SK-N-SH (cell line): Measurements from ENCODE around the gene ABHD12.

Source experiments
- CTCF ChIP-seq: fragments of 200-600 bp; sonication (generic); IDR thresholded peaks from 2 replicates; pipeline ENCODE4 v1.6.1; 2017; ENCODE audit warnings: antibody characterized with exemption, mild to moderate bottlenecking, moderate library complexity
- EP300 ChIP-seq, 2 experiments: IDR thresholded peaks; 2 replicates each; pipeline versions ENCODE4 v1.4.0 to v1.6.1; 2012; ENCODE audit warnings: borderline replicate concordance in 1 of 2, low read depth in 1 of 2, low read length in 1 of 2
- FOXM1 ChIP-seq: IDR thresholded peaks from 2 replicates; pipeline ENCODE4 v1.4.0; 2012; ENCODE audit warnings: low read depth, mild to moderate bottlenecking
- MAX ChIP-seq: IDR thresholded peaks from 2 replicates; pipeline ENCODE4 v1.4.0; 2012; ENCODE audit warnings: low read depth
- MXI1 ChIP-seq: IDR thresholded peaks from 2 replicates; pipeline ENCODE4 v1.6.1; 2012; ENCODE audit warnings: mild to moderate bottlenecking, low read depth, low read length, improper control_type of control experiment
- NRF1 ChIP-seq: IDR thresholded peaks from 2 replicates; pipeline ENCODE4 v1.6.1; 2012; ENCODE audit warnings: low read depth, mild to moderate bottlenecking, low read length
- POLR2AphosphoS5 ChIP-seq: IDR thresholded peaks from 2 replicates; pipeline ENCODE4 v1.6.1; 2012; ENCODE audit warnings: low read depth, low read length
- RCOR1 ChIP-seq: fragments of 150-350 bp; IDR thresholded peaks from 2 replicates; pipeline ENCODE4 v1.6.1; 2017; ENCODE audit warnings: antibody characterized with exemption, low read length
- SIN3A ChIP-seq: IDR thresholded peaks from 2 replicates; pipeline ENCODE4 v1.6.1; 2012; ENCODE audit warnings: low read depth, mild to moderate bottlenecking, low read length, moderate library complexity, borderline replicate concordance
- USF2 ChIP-seq: fragments of 150-350 bp; IDR thresholded peaks from 2 replicates; pipeline ENCODE4 v1.6.1; 2017; ENCODE audit warnings: antibody characterized with exemption, low read length, low read depth, borderline replicate concordance

- no peak for TF ChIP-seq POLR2AphosphoS5
- TF ChIP-seq CTCF: no peak
- TF ChIP-seq EP300 (IDR thresholded peaks at IDR 0.05; ENCODE audit: borderline replicate concordance in 1 of 2, low read depth in 1 of 2, low read length in 1 of 2): no peak
- no peak for TF ChIP-seq USF2
- no peak for TF ChIP-seq RCOR1
- no peak for TF ChIP-seq SIN3A
- no peak for TF ChIP-seq NRF1
- no peak for TF ChIP-seq MAX
- TF ChIP-seq MXI1: no peak
- TF ChIP-seq FOXM1: no peak
Observed at GRCh38 chr20:25282034-25282781, 108.4 kb downstream of the ABHD12 start.
